HCT116 (cell line): ENCODE data around the gene SLC12A3. TPM values are rescaled to one million over a fixed set of nuclear protein-coding genes. Genes with fewer than 3 reads are reported as not detected.

Experiments
- ATAC-seq: fragments of 200-7000 bp; cut with Tn5 transposase; 2 replicates; pipeline ENCODE4 v1.9.1; 2020; ENCODE audit warnings: mild to moderate bottlenecking, moderate library complexity
- BruUV-seq: library from RNA; stranded (reverse); fragments of 400-500 nt; replicated peaks from 2 replicates; lab custom pipeline; 2021; lab: Mats Ljungman, UMichigan
- CTCF ChIA-PET: fragments of 300-600 bp; sonication (Branson Sonifier 250); formaldehyde crosslinking; loops from one replicate; lab custom pipeline; 2021; ENCODE audit warnings: antibody characterized with exemption; lab: Charles Lee
- POLR2A ChIA-PET: fragments of 300-600, 350-600 bp; sonication (Branson Sonifier 250); formaldehyde crosslinking; loops from one replicate; lab custom pipeline; 2021; ENCODE audit warnings: antibody characterized with exemption; lab: Charles Lee
- RAD21 ChIA-PET, 2 experiments: fragments of 300-600 bp; sonication (Branson Sonifier 250); formaldehyde crosslinking; loops; one replicate each; lab custom pipeline; 2023; ENCODE audit warnings: low total read pairs in 2 of 2; ENCODE audit not compliant: uncharacterized antibody in 2 of 2, unreplicated experiment in 2 of 2, low non-redundant PET in 1 of 2; lab: Charles Lee
- DNase-seq: peaks from one replicate; pipeline ENCODE4 v3.0.0-alpha.2; 2010; ENCODE audit warnings: low read depth, low spot score
- H2AFZ ChIP-seq: fragments of 200-600 bp; shearing (Covaris generic), sonication (generic); 2 replicates; pipeline ENCODE4 v1.6.1; 2017; ENCODE audit warnings: low read depth, mixed run types, mixed read lengths, antibody characterized with exemption, low read length; ENCODE audit not compliant: poor library complexity, severe bottlenecking
- H3K27ac ChIP-seq: 2 replicates; pipeline ENCODE4 v1.5.1; 2012; ENCODE audit warnings: low read depth, low read length
- H3K27me3 ChIP-seq: fragments of 200-600 bp; sonication (generic); 2 replicates; pipeline ENCODE4 v1.6.1; 2016; ENCODE audit warnings: mixed run types, low read length, mixed read lengths; ENCODE audit not compliant: insufficient read depth
- H3K36me3 ChIP-seq, 2 experiments: fragments of 200-500 bp in 1 of 2; fragments of 200-600 bp in 1 of 2; sonication (Bioruptor generic) in 1 of 2; sonication (generic) in 1 of 2; 2 replicates each; pipeline versions ENCODE4 v1.5.1 to v1.6.1; 2014 to 2016; ENCODE audit warnings: low read length in 2 of 2, inconsistent platforms in 1 of 2, mixed read lengths in 1 of 2, mixed run types in 1 of 2; ENCODE audit not compliant: insufficient read depth in 2 of 2, control insufficient read depth in 1 of 2
- H3K4me1 ChIP-seq, 2 experiments: fragments of 200-600 bp in 1 of 2; sonication (generic) in 1 of 2; 2 replicates each; pipeline versions ENCODE4 v1.5.1 to v1.6.1; 2012 to 2017; ENCODE audit warnings: low read length in 2 of 2, inconsistent platforms in 1 of 2, mild to moderate bottlenecking in 1 of 2, mixed read lengths in 1 of 2, mixed run types in 1 of 2, moderate library complexity in 1 of 2; ENCODE audit not compliant: insufficient read depth in 2 of 2, control insufficient read depth in 1 of 2
- H3K4me2 ChIP-seq: fragments of 200-600 bp; sonication (generic); 2 replicates; pipeline ENCODE4 v1.6.1; 2017; ENCODE audit warnings: mixed run types, low read length, mixed read lengths
- H3K4me3 ChIP-seq, 2 experiments: fragments of 200-600 bp in 1 of 2; sonication (generic) in 1 of 2; replicated peaks in 1 of 2; 2 replicates each; pipeline ENCODE4 v1.5.1; 2011 to 2016; ENCODE audit warnings: low read length in 2 of 2, control low read depth in 1 of 2, low read depth in 1 of 2, mild to moderate bottlenecking in 1 of 2, mixed read lengths in 1 of 2, mixed run types in 1 of 2
- H3K79me2 ChIP-seq: fragments of 200-600 bp; sonication (generic); 2 replicates; pipeline ENCODE4 v1.6.1; 2017; ENCODE audit warnings: mild to moderate bottlenecking, mixed run types, low read length, moderate library complexity, mixed read lengths; ENCODE audit not compliant: insufficient read depth
- H3K9ac ChIP-seq: fragments of 200-600 bp; sonication (generic); 2 replicates; pipeline ENCODE4 v1.6.1; 2016; ENCODE audit warnings: low read length, mixed read lengths
- H3K9me2 ChIP-seq: fragments of 200-600 bp; sonication (generic), shearing (Covaris generic); 2 replicates; pipeline ENCODE4 v1.6.1; 2017; ENCODE audit warnings: mixed run types, mild to moderate bottlenecking, moderate library complexity; ENCODE audit not compliant: insufficient read depth
- H3K9me3 ChIP-seq, 2 experiments: fragments of 200-500 bp in 1 of 2; fragments of 200-600 bp in 1 of 2; sonication (Bioruptor generic) in 1 of 2; sonication (generic) in 1 of 2; 2 replicates each; pipeline ENCODE4 v1.6.1; 2014 to 2017; ENCODE audit warnings: low read length in 2 of 2, mixed read lengths in 2 of 2, inconsistent platforms in 1 of 2, low read depth in 1 of 2, mild to moderate bottlenecking in 1 of 2, mixed run types in 1 of 2, moderate library complexity in 1 of 2; ENCODE audit not compliant: control insufficient read depth in 1 of 2, insufficient read depth in 1 of 2
- H4K20me1 ChIP-seq: fragments of 200-600 bp; sonication (generic), shearing (Covaris generic); 2 replicates; pipeline ENCODE4 v1.6.1; 2017; ENCODE audit warnings: mixed run types, mild to moderate bottlenecking, moderate library complexity; ENCODE audit not compliant: insufficient read depth
- CEBPB ChIP-seq: IDR thresholded peaks from 2 replicates; pipeline ENCODE4 v1.6.1; 2012; ENCODE audit warnings: low read depth
- EGR1 ChIP-seq: IDR thresholded peaks from 2 replicates; pipeline ENCODE4 v1.6.1; 2012; ENCODE audit warnings: low read depth
- EZH2 ChIP-seq: fragments of 200-600 bp; sonication (generic); IDR thresholded peaks from 2 replicates; pipeline ENCODE4 v1.6.1; 2017; ENCODE audit warnings: antibody characterized with exemption, mixed run types
- JUND ChIP-seq: IDR thresholded peaks from 2 replicates; pipeline ENCODE4 v1.6.1; 2012
- POLR2A ChIP-seq: IDR thresholded peaks from 2 replicates; pipeline ENCODE4 v1.7.0; 2011; ENCODE audit warnings: borderline replicate concordance; ENCODE audit not compliant: insufficient read depth, insufficient read length; ENCODE audit errors: extremely low read depth
- POLR2AphosphoS5 ChIP-seq: IDR thresholded peaks from 2 replicates; pipeline ENCODE4 v1.6.1; 2011; ENCODE audit warnings: mild to moderate bottlenecking, low read depth, low read length, moderate library complexity
- RAD21 ChIP-seq: IDR thresholded peaks from 2 replicates; pipeline ENCODE4 v1.6.1; 2012; ENCODE audit warnings: low read depth, mild to moderate bottlenecking
- TCF7L2 ChIP-seq: IDR thresholded peaks from 2 replicates; pipeline ENCODE4 v1.7.0; 2011; ENCODE audit warnings: borderline replicate concordance, inconsistent platforms; ENCODE audit not compliant: insufficient read depth, insufficient read length; ENCODE audit errors: extremely low read depth
- YY1 ChIP-seq: IDR thresholded peaks from 2 replicates; pipeline ENCODE4 v1.6.1; 2011; ENCODE audit warnings: low read length, low read depth, moderate library complexity, mild to moderate bottlenecking; ENCODE audit not compliant: insufficient replicate concordance; ENCODE audit errors: extremely low read depth
- ZFX ChIP-seq: fragments of 450-650 bp; IDR thresholded peaks from 2 replicates; pipeline ENCODE4 v1.6.1; 2017
- intact Hi-C: fragments of 100-400 bp; cut with micrococcal nuclease; formaldehyde crosslinking; loops from 2 replicates; pipeline ENCODE4 v1.10.0; 2022
- total RNA-seq: library from RNA; stranded (reverse); gene quantifications from one replicate; pipeline ENCODE4 v1.2.1, GENCODE V29; 2021; ENCODE audit not compliant: unreplicated experiment
- TF ChIP-seq, protein P1 (sequence below), 3 experiments: fragments of 200-600 bp in 1 of 3; sonication (generic) in 1 of 3; IDR thresholded peaks in 2 of 3; conservative IDR thresholded peaks in 1 of 3; 2 replicates each; pipeline ENCODE4 v1.5.1; 2012 to 2017; ENCODE audit warnings: low read depth in 2 of 3, low read length in 2 of 3, antibody characterized with exemption in 1 of 3, borderline replicate concordance in 1 of 3, control low read depth in 1 of 3, mild to moderate bottlenecking in 1 of 3, mixed read lengths in 1 of 3, mixed run types in 1 of 3, moderate library complexity in 1 of 3; ENCODE audit not compliant: insufficient read depth in 1 of 3
- TF ChIP-seq, protein P2 (sequence below): IDR thresholded peaks from 2 replicates; pipeline ENCODE4 v1.6.1; 2012; ENCODE audit warnings: low read depth
- TF ChIP-seq, protein P3 (sequence below): IDR thresholded peaks from 2 replicates; pipeline ENCODE4 v1.6.1; 2012

The SLC12A3 gene
- total RNA-seq, 1 experiment from 2014 or later = not detected

DNA sequence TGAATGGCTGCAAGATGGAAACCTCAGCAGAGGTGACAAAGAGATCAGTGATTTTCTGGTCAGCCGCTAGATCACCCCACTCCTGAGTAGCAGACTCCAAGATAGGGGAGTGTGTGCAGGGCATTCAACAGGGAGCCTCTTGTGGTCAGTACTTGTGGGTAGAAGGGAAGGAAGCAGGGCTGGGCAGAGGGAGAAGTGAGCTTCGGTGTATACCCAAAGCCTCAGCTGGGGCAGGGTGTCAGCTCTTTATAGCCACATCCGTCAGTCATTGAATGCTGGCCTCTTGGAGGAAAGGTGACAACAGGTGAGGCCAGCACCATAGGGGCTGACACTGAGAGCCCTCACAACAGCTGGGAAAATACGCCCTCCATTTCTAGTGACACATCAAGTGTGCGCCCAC is 2.2 kb upstream of the SLC12A3 start:
- H2AFZ ChIP-seq = no peak overlapping the region
- TF ChIP-seq POLR2AphosphoS5 (no peak), POLR2A (no peak), EZH2 (no peak), ZFX (no peak), CEBPB (no peak), JUND (no peak), RAD21 (no peak), YY1 (no peak), TCF7L2 (no peak), EGR1 (no peak)
- TF ChIP-seq, protein P1, sequence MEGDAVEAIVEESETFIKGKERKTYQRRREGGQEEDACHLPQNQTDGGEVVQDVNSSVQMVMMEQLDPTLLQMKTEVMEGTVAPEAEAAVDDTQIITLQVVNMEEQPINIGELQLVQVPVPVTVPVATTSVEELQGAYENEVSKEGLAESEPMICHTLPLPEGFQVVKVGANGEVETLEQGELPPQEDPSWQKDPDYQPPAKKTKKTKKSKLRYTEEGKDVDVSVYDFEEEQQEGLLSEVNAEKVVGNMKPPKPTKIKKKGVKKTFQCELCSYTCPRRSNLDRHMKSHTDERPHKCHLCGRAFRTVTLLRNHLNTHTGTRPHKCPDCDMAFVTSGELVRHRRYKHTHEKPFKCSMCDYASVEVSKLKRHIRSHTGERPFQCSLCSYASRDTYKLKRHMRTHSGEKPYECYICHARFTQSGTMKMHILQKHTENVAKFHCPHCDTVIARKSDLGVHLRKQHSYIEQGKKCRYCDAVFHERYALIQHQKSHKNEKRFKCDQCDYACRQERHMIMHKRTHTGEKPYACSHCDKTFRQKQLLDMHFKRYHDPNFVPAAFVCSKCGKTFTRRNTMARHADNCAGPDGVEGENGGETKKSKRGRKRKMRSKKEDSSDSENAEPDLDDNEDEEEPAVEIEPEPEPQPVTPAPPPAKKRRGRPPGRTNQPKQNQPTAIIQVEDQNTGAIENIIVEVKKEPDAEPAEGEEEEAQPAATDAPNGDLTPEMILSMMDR (IDR thresholded peaks at IDR 0.05 in 2 of 3, conservative IDR thresholded peaks at IDR 0.05 in 1 of 3; ENCODE audit: borderline replicate concordance in 1 of 3, insufficient read depth in 1 of 3, low read depth in 2 of 3, low read length in 2 of 3) = no peak
- TF ChIP-seq, protein P2, sequence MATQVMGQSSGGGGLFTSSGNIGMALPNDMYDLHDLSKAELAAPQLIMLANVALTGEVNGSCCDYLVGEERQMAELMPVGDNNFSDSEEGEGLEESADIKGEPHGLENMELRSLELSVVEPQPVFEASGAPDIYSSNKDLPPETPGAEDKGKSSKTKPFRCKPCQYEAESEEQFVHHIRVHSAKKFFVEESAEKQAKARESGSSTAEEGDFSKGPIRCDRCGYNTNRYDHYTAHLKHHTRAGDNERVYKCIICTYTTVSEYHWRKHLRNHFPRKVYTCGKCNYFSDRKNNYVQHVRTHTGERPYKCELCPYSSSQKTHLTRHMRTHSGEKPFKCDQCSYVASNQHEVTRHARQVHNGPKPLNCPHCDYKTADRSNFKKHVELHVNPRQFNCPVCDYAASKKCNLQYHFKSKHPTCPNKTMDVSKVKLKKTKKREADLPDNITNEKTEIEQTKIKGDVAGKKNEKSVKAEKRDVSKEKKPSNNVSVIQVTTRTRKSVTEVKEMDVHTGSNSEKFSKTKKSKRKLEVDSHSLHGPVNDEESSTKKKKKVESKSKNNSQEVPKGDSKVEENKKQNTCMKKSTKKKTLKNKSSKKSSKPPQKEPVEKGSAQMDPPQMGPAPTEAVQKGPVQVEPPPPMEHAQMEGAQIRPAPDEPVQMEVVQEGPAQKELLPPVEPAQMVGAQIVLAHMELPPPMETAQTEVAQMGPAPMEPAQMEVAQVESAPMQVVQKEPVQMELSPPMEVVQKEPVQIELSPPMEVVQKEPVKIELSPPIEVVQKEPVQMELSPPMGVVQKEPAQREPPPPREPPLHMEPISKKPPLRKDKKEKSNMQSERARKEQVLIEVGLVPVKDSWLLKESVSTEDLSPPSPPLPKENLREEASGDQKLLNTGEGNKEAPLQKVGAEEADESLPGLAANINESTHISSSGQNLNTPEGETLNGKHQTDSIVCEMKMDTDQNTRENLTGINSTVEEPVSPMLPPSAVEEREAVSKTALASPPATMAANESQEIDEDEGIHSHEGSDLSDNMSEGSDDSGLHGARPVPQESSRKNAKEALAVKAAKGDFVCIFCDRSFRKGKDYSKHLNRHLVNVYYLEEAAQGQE = no peak
- TF ChIP-seq, protein P3, sequence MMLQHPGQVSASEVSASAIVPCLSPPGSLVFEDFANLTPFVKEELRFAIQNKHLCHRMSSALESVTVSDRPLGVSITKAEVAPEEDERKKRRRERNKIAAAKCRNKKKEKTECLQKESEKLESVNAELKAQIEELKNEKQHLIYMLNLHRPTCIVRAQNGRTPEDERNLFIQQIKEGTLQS = no peak
- ChIA-PET POLR2A (no interaction called here), CTCF (interaction anchor here (2.3 kb wide), 1 partner anchor 10 kb away, joined by 6 read pairs; no protein-coding TSS in a partner anchor), RAD21 (no interaction called here)
- H3K9ac ChIP-seq = no peak overlapping the region
- no peaks in the 10 kb centered on the region for H4K20me1 ChIP-seq
- H3K36me3 ChIP-seq = no peaks in the 10 kb centered on the region
- intact Hi-C loops = no loop called here
- H3K27ac ChIP-seq = no peak overlapping the region
- H3K79me2 ChIP-seq = no peaks in the 10 kb centered on the region
- no peak overlapping the region for H3K4me2 ChIP-seq
- H3K4me3 ChIP-seq = no peak overlapping the region
- no TSS peak for BruUV-seq
- peaks cover 12% of the 10 kb centered on the region in 2 experiments for H3K4me1 ChIP-seq
- no peak for ATAC-seq
- H3K9me2 ChIP-seq = no peaks in the 10 kb centered on the region
- H3K9me3 ChIP-seq = no peaks in the 10 kb centered on the region
- DNase-seq = no peak
- no peaks in the 10 kb centered on the region for H3K27me3 ChIP-seq
